GM18870 (cell line): ENCODE measurements around the gene CALY.
"Not testable (repeated sequence)": the region's sequence is repeated elsewhere in the genome, so short reads cannot be mapped to it uniquely, and the experiment has no call there.

ENCODE experiments used
- ATAC-seq: cut with Tn5 transposase; IDR thresholded peaks from one replicate; pipeline ENCODE4 v1.9.1; 2021; ENCODE audit warnings: moderate library complexity; ENCODE audit not compliant: unreplicated experiment

The CALY gene

GRCh38 chr10:133334503-133335245 lies 2.0 kb downstream of the CALY start:
- no peak for ATAC-seq

DNA sequence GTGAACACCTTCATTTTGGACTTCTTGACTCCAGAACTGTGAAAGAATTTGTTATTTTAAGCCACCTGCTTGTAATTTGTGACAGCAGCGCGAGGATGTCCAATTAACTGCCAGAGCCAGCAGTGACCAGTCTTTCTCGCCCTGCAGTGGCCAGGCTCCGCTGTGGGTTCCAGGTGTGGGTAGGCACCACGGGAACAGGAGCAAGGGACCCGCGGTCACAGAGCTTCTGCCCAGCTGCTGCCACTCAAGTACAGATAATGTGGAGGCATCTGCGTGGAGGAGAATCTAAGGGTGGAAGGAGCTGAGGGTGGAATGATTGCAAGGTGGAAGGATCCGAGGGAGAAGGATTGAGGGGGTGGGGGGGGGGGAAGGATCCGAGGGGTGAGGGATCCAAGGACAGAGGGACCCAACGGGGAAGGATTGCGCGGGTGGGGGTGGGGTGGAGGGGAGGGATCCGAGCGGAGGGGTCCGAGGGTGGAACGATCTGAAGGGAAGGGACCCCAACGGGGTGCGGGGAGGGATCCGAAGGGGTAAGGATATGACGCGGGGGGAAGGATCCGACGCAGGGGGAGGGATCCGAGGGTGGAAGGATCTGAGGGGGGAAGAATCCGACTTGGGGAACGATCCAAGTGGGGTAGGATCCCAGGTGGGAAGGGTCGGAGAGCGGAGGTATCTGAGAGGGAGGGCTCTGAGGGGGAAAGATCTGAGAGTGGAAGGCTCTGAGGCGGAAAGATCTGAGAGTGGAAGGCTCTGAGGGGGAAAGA lies 3.6 kb downstream of the CALY start:
- ATAC-seq, result no peak

- ATAC-seq, result peak; percentile 61
These were observed 7.0 kb downstream of the CALY start for GRCh38 chr10:133329491-133330202.

DNA sequence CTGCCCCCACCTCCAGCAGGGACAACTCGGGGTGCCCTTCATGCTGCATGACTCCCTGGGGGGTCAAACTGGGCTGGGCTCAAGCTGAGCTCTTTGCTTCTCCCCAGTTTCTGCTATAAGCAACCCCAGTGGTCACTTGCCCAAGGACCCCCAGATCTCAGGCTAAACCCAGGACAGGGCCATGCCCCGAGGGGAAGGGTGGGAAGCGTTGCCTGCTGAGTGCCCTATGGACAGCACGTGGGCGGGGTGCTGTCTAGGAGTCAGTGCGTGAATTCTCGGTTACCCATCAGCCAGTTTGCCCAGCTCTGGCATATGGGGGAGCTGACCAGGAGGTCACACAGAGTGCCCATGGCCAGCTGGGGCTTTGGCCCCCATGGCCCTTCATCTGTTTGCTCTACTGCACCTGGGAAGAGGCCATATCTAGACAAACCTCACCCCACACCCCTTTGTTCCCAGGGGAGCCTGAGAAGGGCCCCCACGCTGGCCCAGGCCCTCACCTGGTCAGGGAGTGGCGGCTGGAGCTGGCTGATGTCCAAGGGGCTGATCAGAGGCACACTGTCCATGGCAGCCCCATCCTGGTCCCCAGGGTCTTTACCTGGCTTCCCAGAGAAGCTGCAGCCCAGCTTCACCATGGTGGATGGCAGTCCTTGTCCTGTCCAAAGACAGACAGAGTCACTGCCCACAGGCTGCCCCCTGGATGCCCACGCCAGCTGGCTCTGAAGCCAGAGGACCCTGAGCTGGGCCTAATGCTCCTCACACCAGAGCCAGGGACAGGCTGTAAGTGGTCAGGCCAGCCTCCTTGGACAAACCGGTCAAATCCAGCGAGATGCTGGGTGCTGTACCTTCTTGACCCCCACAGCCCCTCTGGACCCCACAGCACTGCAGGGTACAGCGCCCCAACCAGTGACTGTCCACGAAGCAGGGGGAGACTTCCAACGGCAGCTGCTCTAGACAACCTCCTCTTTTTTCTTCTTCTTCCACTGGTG lies 8.0 kb downstream of the CALY start:
- no peak for ATAC-seq

GRCh38 chr10:133327651-133328357 lies 8.9 kb downstream of the CALY start:
- ATAC-seq, result no peak

- ATAC-seq, result no peak
These were observed 9.7 kb downstream of the CALY start for GRCh38 chr10:133326745-133327650.

DNA sequence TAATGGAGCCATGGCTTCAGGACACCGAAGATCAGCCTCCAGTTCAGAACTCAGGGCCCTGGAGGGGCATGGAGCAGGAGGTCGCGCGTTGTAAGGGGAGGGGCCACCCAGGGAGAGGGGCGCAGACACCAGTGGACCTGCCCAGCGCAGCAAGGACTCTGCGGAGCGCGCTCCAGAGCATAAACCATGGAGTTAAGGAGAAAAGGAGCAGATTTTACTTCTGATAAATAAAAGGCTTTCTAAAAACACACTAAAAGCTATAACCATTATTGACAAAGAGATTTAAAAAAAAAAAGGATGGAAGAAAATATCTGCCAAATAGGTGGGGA lies 10.5 kb downstream of the CALY start:
- no peak for ATAC-seq

DNA sequence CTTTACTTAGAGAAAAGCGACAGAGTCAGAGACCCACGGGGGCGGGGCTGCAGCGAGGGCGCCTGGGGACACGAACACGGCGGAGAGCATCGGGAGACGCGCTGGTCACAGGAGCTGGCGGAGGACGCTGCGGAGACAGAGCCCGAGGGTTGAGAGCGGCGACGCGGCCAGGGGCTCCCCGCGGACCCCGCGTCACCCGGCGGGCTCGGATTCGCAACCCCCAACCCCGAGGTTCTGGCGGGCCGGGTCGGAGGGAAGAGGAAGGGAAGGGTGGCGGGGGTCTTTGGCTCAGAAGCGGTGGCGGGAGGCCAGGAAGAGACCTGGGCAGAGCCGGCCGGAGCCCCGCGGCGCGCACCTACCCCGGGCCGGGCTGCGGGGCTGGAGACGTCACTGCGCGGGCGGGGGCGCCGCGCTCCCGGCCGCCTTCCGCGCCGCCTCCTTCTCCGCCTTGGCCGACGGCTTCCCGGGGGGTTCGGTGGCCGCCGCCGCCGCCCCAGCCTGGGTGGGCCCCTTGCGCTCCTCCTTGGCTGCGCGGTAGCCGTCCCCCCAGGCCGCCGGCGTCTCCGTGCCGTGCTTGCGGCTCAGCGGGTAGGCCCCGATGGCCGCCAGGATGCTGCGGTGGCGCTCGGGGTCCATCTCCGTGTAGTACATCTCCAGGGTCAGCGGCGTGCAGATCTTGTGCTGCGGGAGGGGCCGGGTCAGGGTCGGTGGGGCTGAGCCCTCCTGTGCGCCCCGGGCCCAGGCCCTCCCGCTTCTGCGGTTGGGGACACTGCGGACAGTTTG lies 11.1 kb downstream of the CALY start:
- ATAC-seq, result no peak

DNA sequence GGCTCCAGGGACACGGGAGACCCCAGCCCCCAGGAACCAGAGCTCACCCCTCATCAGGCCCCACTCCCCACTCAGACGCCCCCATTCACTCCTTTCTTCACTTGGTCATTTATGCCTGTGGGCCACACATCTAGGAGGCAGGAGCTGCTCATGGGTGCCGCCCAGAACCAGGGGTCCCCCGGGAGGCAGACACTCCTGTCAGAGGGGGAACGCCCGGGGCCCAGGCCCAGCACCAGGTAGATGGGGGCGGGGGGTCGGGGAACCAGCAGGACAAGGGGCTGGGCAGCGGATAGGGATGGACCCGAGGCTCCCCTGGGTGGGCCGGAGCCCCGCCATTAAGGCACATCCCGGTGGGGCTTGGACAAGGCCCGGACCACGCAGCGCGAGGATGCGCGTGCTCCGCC lies 11.8 kb downstream of the CALY start:
- no peak for ATAC-seq

DNA sequence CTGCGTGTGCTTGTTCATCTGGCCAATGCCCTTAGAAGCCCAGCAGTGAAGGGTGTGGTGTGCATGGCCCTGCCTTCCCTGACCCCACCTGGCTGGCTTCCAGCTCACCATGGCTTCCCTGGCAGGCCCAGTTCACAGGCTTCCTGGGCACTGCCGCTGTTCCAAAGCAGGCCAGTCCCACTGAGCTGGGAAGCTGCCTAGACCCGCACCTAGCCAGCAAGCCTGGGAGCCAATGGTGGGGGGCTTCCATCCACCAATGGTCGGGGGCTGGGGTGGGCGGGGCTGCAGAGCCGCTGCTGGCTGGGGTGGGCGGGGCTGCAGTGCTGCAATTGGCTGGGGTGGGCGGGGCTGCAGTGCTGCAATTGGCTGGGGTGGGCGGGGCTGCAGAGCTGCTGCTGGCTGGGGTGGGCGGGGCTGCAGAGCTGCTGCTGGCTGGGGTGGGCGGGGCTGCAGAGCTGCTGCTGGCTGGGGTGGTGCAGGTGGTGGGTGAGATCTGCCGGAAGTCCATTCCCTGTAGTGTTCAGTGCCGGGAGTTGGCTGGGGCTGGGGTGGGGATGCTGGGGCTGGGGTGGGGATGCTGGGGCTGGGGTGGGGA lies 12.4 kb downstream of the CALY start:
- no peak for ATAC-seq

DNA sequence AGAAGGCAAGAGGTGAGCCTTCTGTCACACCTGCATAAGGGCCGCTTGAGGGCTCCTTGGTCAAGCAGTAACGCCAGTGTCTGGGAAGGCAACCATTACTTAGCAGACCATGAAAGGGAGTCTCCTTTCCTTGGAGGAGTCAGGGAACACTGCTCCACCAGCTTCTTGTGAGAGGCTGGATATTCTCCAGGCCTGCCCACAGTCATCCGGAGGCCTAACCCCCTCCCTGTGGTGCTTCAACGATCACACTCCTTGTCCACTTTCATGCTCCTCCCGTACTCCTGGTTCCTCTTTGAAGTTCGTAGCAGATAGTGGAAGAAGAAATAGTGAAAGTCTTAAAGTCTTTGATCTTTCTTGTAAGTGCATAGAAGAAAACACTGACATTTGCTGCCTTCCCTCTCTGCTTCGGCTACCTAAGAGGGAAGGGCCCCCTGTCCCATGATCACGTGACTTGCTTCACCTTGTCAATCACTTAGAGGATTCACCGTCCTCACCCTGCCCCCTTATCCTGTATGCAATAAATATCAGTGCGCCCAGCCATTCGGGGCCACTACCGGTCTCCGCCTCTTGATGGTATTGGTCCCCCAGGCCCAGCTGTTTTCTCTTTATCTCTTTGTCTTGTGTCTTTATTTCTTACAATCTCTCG lies 14.5 kb downstream of the CALY start:
- ATAC-seq, result not testable (repeated sequence)

GRCh38 chr10:133320852-133321422 lies 15.8 kb downstream of the CALY start:
- ATAC-seq, result not testable (repeated sequence)

GRCh38 chr10:133318494-133319127 lies 18.1 kb downstream of the CALY start:
- no peak for ATAC-seq

- no peak for ATAC-seq
These were observed 20.0 kb downstream of the CALY start for GRCh38 chr10:133316732-133317131.

DNA sequence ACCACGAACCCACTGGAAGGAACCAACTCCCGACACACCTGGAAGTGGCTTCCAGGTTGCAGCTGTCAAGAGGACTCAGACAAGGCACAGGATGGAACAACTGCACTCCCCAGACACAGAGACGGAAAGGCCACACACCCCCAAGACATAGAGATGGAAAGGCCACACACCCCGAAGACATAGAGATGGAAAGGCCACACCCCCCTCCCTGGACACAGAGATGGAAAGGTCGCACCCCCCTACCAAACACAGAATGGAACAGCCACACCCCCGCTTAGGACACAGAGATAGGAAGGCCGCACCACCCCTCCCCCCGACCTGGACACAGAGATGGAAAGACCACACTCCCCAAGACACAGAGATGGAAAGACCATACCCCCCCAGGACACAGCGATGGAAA lies 20.4 kb downstream of the CALY start:
- ATAC-seq, result no peak

DNA sequence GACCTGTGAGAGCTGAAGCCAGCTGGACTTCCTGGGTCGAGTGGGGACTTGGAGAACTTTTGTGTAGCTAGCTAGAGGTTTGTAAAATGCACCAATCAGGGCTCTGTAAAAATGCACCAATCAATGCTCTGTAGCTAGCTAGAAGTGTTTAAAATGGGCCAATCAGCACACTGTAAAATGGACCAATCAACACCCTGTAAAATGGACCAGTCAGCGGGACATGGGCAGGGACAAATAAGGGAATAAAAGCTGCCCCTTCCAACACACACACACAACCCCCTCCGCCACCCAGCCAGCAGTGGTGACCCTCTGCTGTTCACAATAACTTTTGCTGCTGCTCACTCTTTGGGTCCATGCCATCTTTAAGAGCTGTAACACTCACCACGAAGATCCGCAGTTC lies 20.8 kb downstream of the CALY start:
- ATAC-seq, result no peak

GRCh38 chr10:133314911-133315310 lies 21.8 kb downstream of the CALY start:
- ATAC-seq, result no peak
